ENCODE data around the gene RPS6KA5. TPM values are rescaled to one million over a fixed set of nuclear protein-coding genes. Genes with fewer than 3 reads are reported as not detected.
"Not testable (repeated sequence)": the region's sequence is repeated elsewhere in the genome, so short reads cannot be mapped to it uniquely, and the experiment has no call there.

Gene RPS6KA5
- total RNA-seq, 2 experiments from 2014 or later, result 42.1 to 44.8 TPM

DNA sequence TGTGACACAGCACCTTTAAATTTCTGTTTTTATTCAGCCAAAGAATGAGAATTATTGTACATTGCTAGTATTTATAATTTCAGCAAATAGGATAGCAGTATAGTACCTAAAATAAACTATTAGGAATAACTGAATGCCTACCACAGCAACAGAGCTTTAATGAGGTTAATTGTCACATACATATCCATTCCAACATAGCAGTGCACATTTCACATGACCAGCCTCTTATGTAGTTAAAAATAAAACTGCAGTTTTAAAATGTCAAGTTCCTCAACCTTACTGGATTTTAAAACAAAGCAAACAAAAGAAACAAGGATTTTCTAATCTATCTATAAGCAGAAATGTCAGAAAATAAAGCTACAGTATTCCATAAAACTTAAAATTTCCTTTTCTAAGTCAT lies 193.6 kb downstream of the RPS6KA5 start:
- Mint-ChIP-seq H3K4me3 (no peak overlapping the region), H3K27me3 (no peaks in the 10 kb centered on the region), H3K27ac (no peak overlapping the region), H3K4me1 (peaks cover 2% of the 10 kb centered on the region), H3K36me3 (ENCODE audit: low read depth) (peaks cover 28% of the 10 kb centered on the region), H3K9me3 (no peaks in the 10 kb centered on the region)
- no peak for DNase-seq
- CTCF ChIA-PET, result interaction anchor here (0.6 to 0.9 kb wide), 4 partner anchors 9 to 322 kb away, joined by 3 to 5 read pairs (median 4); no protein-coding TSS in a partner anchor
- POLR2A ChIA-PET, result no interaction called here

DNA sequence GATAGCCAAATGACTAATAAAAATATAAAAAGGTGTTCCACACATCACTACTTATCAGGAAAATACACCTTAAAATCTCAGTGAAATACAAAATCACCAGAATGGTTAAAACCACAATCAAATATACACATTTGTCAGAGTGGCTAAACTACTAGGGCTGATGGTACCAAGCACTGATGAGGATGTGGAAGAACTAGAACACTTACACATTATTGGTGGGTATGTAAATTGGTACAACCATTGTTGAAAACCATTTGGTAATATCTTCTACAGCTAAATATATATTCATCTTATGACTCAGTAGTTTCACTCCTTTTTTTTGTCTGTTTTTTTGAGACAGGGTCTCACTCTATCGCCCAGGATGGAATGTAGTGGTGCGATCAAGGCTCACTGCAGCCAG lies 195.7 kb downstream of the RPS6KA5 start:
- ChIA-PET CTCF (no interaction called here), POLR2A (no interaction called here)

DNA sequence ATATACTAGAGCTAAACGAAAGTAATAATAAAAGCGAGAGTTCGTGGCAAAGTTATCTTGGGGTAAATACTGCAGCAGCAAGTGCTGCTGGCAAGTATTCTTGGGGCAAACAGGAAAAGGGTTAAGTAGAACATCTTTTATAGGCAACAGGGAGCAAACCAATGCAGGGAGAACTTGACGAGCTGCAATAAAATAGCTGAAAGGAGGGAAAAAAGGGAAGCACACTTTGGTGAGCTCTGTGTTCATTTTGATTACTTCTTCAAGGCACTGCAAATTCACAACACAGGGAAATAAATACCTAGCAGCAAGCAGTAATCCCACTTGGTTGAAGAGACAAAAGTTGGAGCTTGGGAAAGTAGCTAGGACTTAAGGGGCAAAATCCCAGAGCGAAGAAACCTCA lies 201.9 kb downstream of the RPS6KA5 start:
- H3K36me3 Mint-ChIP-seq (ENCODE audit: low read depth), result peaks cover 12% of the 10 kb centered on the region
- POLR2A ChIA-PET, result no interaction called here
- H3K4me1 Mint-ChIP-seq, result peaks cover 2% of the 10 kb centered on the region
- H3K9me3 Mint-ChIP-seq, result no peaks in the 10 kb centered on the region
- H3K27me3 Mint-ChIP-seq, result no peaks in the 10 kb centered on the region
- H3K4me3 Mint-ChIP-seq, result no peak overlapping the region
- no peak for DNase-seq
- no peak overlapping the region for H3K27ac Mint-ChIP-seq
- CTCF ChIA-PET, result interaction anchor here (1.3 kb wide), 1 partner anchor 9 kb away, joined by 3 read pairs; no protein-coding TSS in a partner anchor

More for the DNA sequence above, 195.7 kb downstream of the RPS6KA5 start:
- no peaks in the 10 kb centered on the region for H3K27me3 Mint-ChIP-seq
- peaks cover 26% of the 10 kb centered on the region for H3K36me3 Mint-ChIP-seq (ENCODE audit: low read depth)
- no peak for DNase-seq
- no peaks in the 10 kb centered on the region for H3K4me1 Mint-ChIP-seq
- no peak overlapping the region for H3K4me3 Mint-ChIP-seq
- H3K27ac Mint-ChIP-seq, result no peak overlapping the region
- H3K9me3 Mint-ChIP-seq, result no peaks in the 10 kb centered on the region

DNA sequence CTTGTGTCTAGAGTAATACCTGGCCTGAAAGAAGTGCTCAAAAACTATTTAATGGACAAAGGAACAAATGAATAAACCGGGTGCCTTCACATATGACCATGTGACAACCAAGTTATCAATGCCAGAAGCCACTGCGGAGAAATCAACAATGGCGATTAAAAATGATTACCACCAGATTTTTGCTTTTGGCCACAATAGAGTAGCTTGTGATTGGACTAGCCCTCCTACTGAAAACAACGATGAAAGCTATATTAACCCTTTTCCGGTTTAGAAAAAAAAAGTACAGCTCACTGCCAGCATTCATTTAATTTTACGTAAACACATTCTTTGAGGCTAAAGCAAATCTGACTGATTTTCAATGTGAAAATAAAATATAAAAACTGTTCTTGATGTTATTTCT lies 202.6 kb downstream of the RPS6KA5 start:
- no peak for DNase-seq
- Mint-ChIP-seq H3K4me3 (no peak overlapping the region), H3K27me3 (no peaks in the 10 kb centered on the region), H3K9me3 (no peaks in the 10 kb centered on the region), H3K27ac (no peak overlapping the region), H3K36me3 (ENCODE audit: low read depth) (peaks cover 12% of the 10 kb centered on the region), H3K4me1 (peaks cover 2% of the 10 kb centered on the region)
- ChIA-PET POLR2A (no interaction called here), CTCF (interaction anchor here (1.3 kb wide), 1 partner anchor 9 kb away, joined by 3 read pairs; no protein-coding TSS in a partner anchor)

DNA sequence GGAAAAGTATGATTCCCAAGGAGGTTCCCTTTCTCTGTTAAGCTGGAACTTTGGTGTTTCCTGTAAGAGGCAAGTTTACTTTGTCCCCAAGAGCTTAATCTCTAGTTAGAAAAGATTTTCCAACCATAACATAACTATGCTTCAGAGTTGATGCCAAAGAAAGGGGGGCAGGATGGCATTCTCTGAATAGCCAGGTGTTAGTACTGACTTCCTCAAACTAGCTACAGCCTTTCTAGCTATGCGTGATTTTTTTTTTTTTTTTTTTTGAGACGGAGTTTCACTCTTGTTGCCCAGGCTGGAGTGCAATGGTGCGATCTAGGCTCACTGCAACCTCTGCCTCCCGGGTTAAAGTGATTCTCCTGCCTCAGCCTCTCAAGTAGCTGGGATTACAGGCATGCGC lies 204.3 kb downstream of the RPS6KA5 start:
- H3K27ac Mint-ChIP-seq; H3K4me1 Mint-ChIP-seq; DNase-seq; H3K4me3 Mint-ChIP-seq; H3K36me3 Mint-ChIP-seq (ENCODE audit: low read depth); H3K9me3 Mint-ChIP-seq; POLR2A ChIA-PET; H3K27me3 Mint-ChIP-seq: not testable (repeated sequence)
- CTCF ChIA-PET, result interaction anchor here (1.1 kb wide), 1 partner anchor 47 kb away, joined by 5 read pairs; no protein-coding TSS in a partner anchor

DNA sequence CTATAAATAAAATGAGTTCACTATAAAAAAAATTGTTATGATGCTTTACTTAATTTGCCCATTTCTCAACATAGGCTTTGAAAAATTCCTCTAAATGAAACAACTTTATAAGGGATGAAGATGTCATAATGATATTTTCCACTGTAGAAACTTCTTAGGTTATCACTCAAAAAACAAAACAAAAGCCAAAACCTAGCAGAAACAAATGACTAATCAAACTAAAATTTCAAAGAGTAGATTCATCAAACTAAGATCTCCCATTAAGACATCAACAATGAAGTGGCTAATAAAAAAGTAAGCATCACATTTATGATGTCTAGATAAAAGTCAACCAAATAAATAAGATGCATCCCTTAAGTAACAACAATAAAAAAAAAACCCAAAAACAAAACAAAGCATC lies 207.3 kb downstream of the RPS6KA5 start:
- ChIA-PET POLR2A (no interaction called here), CTCF (no interaction called here)
- Mint-ChIP-seq H3K4me3 (no peak overlapping the region), H3K36me3 (ENCODE audit: low read depth) (peaks cover 3% of the 10 kb centered on the region), H3K27me3 (no peaks in the 10 kb centered on the region), H3K9me3 (no peaks in the 10 kb centered on the region), H3K4me1 (no peaks in the 10 kb centered on the region), H3K27ac (no peak overlapping the region)
- DNase-seq, result no peak

DNA sequence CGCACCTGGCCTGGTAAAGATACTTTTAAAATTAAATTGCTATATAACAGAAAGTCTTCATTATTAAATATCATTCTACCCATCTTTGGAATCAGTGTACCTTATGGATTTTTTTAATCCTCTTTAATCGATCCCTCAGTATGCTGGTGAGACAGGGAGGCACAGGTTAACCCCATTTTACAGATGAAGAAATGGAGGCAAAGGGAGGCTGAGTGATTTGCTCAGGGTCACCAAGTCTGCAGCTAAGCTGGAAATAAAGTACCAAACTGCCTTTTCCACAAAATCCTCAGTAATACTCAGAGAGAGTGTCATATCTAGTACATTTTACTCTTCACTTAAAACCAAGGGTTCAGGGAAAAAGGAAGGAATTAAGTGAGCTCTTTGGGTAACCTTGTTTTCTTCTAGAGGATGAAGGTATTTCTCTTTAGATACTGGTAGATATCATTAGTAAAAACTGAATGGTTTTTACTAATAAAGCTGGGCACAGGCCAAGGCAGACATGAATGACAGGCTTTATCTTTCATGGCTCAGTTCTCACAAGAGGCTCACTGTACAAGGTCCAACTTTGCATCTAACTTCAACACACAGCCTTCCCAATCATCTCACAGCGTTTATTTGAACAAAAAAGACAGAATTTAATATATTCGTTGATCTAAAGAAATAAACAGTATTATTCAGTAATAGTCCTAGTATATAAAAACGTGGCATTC lies 209.0 kb downstream of the RPS6KA5 start:
- no peaks in the 10 kb centered on the region for H3K27me3 Mint-ChIP-seq
- CTCF ChIA-PET, result no interaction called here
- H3K9me3 Mint-ChIP-seq, result no peaks in the 10 kb centered on the region
- H3K27ac Mint-ChIP-seq, result no peak overlapping the region
- DNase-seq, result no peak
- peaks cover 8% of the 10 kb centered on the region for H3K36me3 Mint-ChIP-seq (ENCODE audit: low read depth)
- POLR2A ChIA-PET, result no interaction called here
- H3K4me3 Mint-ChIP-seq, result no peak overlapping the region
- H3K4me1 Mint-ChIP-seq, result no peaks in the 10 kb centered on the region

DNA sequence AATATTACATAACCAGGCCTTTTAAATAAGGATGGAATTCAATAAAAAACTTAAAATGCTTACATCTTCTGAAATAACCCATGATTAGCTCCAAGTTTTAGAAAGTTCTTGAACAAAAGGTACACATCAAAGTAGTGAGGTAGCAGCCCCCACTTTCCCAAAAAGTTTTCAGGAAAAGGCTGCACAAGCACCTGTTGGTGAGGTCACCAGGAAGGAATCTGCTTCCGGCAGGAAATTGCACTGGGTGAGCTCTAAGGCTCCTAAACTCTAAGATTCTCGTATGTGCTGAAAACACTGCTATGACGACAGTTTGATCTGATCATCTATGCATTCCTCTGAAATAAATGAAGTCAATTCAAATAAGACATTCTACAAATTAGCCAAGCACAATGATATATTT lies 210.0 kb downstream of the RPS6KA5 start:
- no peaks in the 10 kb centered on the region for H3K9me3 Mint-ChIP-seq
- H3K36me3 Mint-ChIP-seq (ENCODE audit: low read depth), result peaks cover 8% of the 10 kb centered on the region
- no peaks in the 10 kb centered on the region for H3K27me3 Mint-ChIP-seq
- H3K4me1 Mint-ChIP-seq, result no peaks in the 10 kb centered on the region
- ChIA-PET CTCF (no interaction called here), POLR2A (no interaction called here)
- no peak overlapping the region for H3K4me3 Mint-ChIP-seq
- no peak overlapping the region for H3K27ac Mint-ChIP-seq
- no peak for DNase-seq

DNA sequence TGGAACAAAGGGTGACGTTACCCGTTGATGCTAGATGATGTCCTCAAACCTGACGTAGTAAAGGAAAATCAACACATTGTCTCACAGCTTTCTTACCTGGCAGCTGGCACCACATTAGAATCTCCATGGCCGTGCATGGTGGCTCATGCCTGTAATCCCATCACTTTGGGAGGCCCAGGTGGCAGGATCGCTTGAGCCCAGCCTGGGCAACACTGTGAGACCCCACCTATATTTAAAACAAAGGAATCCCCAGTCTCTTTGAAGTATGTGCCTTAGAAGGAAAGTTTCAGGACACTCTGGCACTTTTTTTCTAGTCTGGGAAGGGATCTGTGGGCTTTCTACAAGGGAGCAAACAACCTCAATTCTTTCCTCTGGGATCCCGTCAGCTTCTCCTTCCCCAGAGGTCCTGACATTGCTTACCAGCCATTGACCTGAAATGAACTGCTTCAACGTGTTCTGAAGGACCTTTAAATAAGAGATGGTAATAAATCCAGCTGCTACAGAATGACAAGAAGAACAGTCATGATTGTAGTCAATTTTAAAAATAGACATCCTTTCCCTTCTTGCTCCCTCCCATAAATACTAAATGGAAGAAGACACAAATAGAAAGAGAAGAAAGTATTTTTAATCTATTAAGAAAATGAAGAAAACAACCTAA lies 210.5 kb downstream of the RPS6KA5 start:
- CTCF ChIA-PET, result interaction anchor here (0.6 kb wide), 1 partner anchor 99 kb away, joined by 5 read pairs; no protein-coding TSS in a partner anchor
- Mint-ChIP-seq H3K27ac (no peak overlapping the region), H3K27me3 (no peaks in the 10 kb centered on the region), H3K9me3 (no peaks in the 10 kb centered on the region), H3K4me3 (no peak overlapping the region), H3K36me3 (ENCODE audit: low read depth) (peaks cover 8% of the 10 kb centered on the region), H3K4me1 (no peaks in the 10 kb centered on the region)
- POLR2A ChIA-PET, result interaction anchor here (0.6 kb wide), 1 partner anchor 12 kb away, joined by 4 read pairs; no protein-coding TSS in a partner anchor
- DNase-seq, result no peak

DNA sequence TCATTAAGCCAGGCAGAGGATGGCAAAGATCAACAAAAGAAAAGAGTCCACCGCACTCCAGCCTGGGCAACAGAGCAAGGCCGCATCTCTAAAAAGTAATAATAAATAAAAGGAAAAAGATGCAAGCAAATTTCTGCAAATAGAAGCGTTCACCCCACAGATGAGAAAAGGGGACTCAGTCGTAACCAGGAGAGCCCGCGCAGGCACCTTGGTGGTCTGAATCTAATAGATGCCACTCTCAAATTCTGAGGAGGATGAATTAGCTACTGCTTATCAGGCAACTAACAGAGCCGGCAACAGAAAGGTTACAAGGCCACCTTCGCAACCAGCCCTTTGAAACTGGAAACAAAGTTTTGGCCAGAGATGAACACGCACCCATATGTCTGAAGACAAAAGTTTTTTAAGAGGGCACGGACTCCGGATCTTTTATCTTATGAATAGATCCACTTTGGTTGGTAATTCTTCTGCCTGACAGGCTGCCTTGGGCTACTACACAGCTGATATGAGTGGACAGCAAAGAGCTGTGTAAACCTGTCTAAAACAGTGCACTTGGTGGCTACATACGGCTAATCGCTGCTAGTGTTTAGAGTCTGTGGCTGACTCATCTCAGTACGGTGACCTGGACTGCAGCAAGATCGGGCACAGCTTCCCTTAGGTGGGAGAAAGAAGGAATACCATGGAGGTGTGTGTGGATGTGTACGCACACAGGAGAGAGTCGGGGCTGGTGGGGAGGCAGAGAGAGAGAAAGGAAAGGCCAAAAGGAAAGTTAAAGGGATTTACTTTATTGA lies 211.3 kb downstream of the RPS6KA5 start:
- Mint-ChIP-seq H3K4me1 (peaks cover 2% of the 10 kb centered on the region), H3K4me3 (no peak overlapping the region), H3K9me3 (no peaks in the 10 kb centered on the region), H3K27ac (no peak overlapping the region), H3K36me3 (ENCODE audit: low read depth) (peaks cover 8% of the 10 kb centered on the region), H3K27me3 (no peaks in the 10 kb centered on the region)
- ChIA-PET CTCF (interaction anchor here (0.6 to 1.5 kb wide), 2 partner anchors 13 to 100 kb away, joined by 5 to 7 read pairs; no protein-coding TSS in a partner anchor), POLR2A (interaction anchor here (0.6 kb wide), 1 partner anchor 13 kb away, joined by 4 read pairs; no protein-coding TSS in a partner anchor)
- no peak for DNase-seq

DNA sequence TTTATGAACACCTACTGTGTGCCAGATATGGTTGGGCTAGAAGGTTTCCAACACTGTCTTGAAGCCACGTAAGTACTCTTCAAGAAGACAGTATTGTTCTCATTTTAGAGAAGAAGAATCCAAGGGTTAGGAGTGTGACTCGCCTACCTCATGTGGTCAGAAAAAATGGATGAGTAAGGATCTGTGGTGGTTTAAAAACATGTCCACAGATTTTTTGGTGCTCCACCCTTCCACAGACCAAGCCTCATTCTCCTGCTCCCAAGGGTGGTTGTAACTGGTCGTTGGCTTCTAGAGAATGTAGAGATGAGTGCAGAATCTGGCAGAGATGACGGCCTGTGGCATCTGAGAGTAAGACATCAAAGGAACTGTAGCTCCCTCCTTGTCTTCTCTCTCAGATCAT lies 213.9 kb downstream of the RPS6KA5 start:
- POLR2A ChIA-PET, result no interaction called here
- Mint-ChIP-seq H3K4me3 (no peak overlapping the region), H3K4me1 (peaks cover 6% of the 10 kb centered on the region), H3K36me3 (ENCODE audit: low read depth) (peaks cover 8% of the 10 kb centered on the region), H3K27me3 (no peaks in the 10 kb centered on the region), H3K27ac (no peak overlapping the region), H3K9me3 (no peaks in the 10 kb centered on the region)
- no peak for DNase-seq
- CTCF ChIA-PET, result interaction anchor here (1.1 kb wide), 1 partner anchor 20 kb away, joined by 3 read pairs; no protein-coding TSS in a partner anchor

DNA sequence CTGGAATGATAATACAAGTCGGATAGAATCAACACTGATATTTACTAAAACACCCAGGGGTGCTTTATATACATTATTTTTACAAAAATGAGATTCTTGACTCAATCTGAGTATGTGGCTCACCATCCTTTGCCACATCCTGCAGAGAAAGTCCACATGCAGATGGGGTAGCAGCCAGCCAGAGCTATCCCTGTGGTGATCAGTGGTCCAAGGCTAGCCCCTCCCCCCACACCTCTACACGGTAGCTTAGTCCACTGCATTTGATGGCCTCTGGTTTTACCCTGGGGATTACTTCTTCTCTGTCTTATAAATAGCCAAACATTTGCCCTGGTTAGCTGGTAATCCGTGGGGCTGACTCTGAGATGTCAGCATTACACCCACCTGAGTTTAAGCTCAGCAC lies 216.1 kb downstream of the RPS6KA5 start:
- POLR2A ChIA-PET, result no interaction called here

DNA sequence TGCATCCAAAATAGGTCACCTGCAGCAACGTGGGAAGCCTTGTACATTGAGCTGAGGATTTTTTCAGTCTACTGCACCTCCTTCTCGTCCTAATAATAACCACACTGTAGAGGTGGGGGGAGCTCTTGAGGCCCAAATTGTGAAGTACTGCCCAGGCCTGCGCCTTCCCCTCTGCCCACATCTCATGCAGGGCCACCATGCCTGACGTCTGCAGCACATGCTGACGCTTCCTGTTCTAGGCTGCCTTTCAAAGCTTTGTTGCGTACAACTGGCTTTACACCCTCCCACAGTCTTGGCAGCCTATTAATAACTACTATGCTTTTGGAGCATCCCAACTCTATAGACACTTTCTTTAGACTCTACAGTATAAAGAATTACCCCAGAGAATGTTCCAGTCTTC lies 217.7 kb downstream of the RPS6KA5 start:
- Mint-ChIP-seq H3K36me3 (ENCODE audit: low read depth) (peaks cover 6% of the 10 kb centered on the region), H3K27ac (no peak overlapping the region), H3K9me3 (no peaks in the 10 kb centered on the region), H3K4me3 (no peak overlapping the region), H3K4me1 (peaks cover 6% of the 10 kb centered on the region), H3K27me3 (peaks cover 4% of the 10 kb centered on the region)
- CTCF ChIA-PET, result interaction anchor here (0.6 kb wide), 1 partner anchor 520 kb away, joined by 3 read pairs; no protein-coding TSS in a partner anchor
- no peak for DNase-seq
- POLR2A ChIA-PET, result no interaction called here

More for the DNA sequence above, 216.1 kb downstream of the RPS6KA5 start:
- peaks cover 6% of the 10 kb centered on the region for H3K4me1 Mint-ChIP-seq
- no peak for DNase-seq
- H3K27ac Mint-ChIP-seq, result no peak overlapping the region
- CTCF ChIA-PET, result interaction anchor here (1.1 to 1.2 kb wide), 2 partner anchors 8 to 47 kb away, joined by 3 to 5 read pairs; no protein-coding TSS in a partner anchor
- H3K4me3 Mint-ChIP-seq, result no peak overlapping the region
- H3K27me3 Mint-ChIP-seq, result peaks cover under 1% of the 10 kb centered on the region
- H3K9me3 Mint-ChIP-seq, result no peaks in the 10 kb centered on the region
- H3K36me3 Mint-ChIP-seq (ENCODE audit: low read depth), result peaks cover 8% of the 10 kb centered on the region
